GM10248 (cell line): Measurements from ENCODE around the gene SLC25A38.

Experiments
- CTCF ChIA-PET: fragments of 300-600 bp; sonication (Branson Sonifier 250); formaldehyde crosslinking; extraction: SDS; loops from one replicate; lab custom pipeline; 2021; ENCODE audit warnings: antibody characterized with exemption; lab: Yijun Ruan, JAX
- POLR2A ChIA-PET: fragments of 350-650 bp; sonication (Branson Sonifier 250); formaldehyde crosslinking; extraction: SDS; loops from one replicate; lab custom pipeline; 2020; ENCODE audit warnings: antibody characterized with exemption; lab: Yijun Ruan, JAX
- DNase-seq: peaks from one replicate; pipeline ENCODE4 v3.0.0; 2012; ENCODE audit errors: extremely low spot score
- TF ChIP-seq, protein P1 (sequence below): IDR thresholded peaks from 2 replicates; pipeline ENCODE4 v1.5.1; 2012; ENCODE audit warnings: mild to moderate bottlenecking, low read depth; ENCODE audit errors: extremely low read depth, missing control alignments, control extremely low read depth

SLC25A38 gene

GRCh38 chr3:39381432-39381831 is 1.7 kb upstream of the SLC25A38 start:
- DNase-seq: no peak
- CTCF ChIA-PET: no interaction called here
- TF ChIP-seq, protein P1, sequence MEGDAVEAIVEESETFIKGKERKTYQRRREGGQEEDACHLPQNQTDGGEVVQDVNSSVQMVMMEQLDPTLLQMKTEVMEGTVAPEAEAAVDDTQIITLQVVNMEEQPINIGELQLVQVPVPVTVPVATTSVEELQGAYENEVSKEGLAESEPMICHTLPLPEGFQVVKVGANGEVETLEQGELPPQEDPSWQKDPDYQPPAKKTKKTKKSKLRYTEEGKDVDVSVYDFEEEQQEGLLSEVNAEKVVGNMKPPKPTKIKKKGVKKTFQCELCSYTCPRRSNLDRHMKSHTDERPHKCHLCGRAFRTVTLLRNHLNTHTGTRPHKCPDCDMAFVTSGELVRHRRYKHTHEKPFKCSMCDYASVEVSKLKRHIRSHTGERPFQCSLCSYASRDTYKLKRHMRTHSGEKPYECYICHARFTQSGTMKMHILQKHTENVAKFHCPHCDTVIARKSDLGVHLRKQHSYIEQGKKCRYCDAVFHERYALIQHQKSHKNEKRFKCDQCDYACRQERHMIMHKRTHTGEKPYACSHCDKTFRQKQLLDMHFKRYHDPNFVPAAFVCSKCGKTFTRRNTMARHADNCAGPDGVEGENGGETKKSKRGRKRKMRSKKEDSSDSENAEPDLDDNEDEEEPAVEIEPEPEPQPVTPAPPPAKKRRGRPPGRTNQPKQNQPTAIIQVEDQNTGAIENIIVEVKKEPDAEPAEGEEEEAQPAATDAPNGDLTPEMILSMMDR: no peak
- POLR2A ChIA-PET: no interaction called here

DNA sequence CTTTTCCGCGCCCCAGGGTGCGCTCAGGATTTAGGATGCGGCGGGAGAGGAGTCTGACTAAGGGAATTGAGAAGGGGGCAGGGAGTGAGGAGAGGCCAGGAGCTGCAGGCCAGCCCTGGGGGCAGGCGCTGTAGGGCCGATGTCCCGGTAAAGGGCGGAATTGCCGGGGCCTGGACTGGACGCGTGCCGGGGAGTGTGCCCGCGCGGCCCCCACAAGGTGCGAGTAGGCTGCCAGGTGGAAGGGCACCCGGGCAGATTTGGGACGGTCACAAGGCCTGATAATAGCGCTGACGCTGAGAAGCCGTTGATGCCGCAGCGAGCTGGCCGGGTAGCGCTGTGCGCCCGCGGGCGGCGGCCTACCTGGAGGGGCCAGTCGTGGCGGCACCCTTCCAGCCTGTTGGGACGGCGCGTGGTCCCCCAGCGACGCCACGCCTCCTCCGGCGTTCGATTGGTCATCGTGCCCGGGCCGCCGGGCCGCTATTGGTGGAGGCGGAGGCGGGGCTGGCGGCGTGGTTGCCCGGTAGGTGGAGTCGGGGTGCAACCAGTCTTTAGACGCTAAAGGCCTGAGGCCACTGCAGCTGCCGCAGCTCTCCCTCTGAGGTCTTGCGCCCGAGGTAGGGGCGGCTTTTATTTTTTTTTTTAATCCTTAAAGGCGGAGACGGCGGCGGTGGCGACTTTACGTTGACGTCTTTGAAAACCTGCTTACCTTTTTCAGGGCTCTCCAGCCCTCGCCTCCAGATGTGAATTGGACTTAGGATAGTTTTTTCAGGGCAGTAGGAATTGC is 903 bp downstream of the SLC25A38 start:
- ChIA-PET POLR2A (interaction anchor here (0.9 to 1.3 kb wide), 4 partner anchors 11 to 89 kb away, joined by 4 to 6 read pairs (median 6); partner anchors contain the start of gene RPSA), CTCF (interaction anchor here (0.8 to 1.6 kb wide), 4 partner anchors 11 to 96 kb away, joined by 3 to 6 read pairs (median 4); no protein-coding TSS in a partner anchor)
- peak; percentile 98 for DNase-seq
- TF ChIP-seq, protein P1: no peak

DNA sequence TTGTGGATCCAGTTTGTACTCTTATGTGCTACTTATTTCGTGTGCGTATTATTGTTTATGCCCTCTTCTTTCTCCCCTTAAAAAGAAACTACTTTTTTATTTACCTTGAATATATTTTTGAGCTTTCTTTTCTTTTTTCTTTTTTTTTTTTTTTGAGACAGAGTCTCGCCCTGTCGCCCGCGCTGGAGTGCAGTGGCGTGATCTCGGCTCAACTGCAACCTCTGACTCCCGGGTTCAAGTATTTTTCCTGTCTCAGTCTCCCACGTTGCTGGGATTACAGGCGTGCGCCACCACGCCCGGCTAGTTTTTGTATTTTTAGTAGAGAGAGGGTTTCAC is 1.5 kb downstream of the SLC25A38 start:
- ChIA-PET POLR2A (interaction anchor here (0.9 to 1.3 kb wide), 4 partner anchors 11 to 90 kb away, joined by 4 to 6 read pairs (median 6); partner anchors contain the start of gene RPSA), CTCF (interaction anchor here (0.8 to 1.6 kb wide), 6 partner anchors 12 to 96 kb away, joined by 3 to 6 read pairs (median 3); no protein-coding TSS in a partner anchor)
- no peak for DNase-seq
- TF ChIP-seq, protein P1: no peak

DNA sequence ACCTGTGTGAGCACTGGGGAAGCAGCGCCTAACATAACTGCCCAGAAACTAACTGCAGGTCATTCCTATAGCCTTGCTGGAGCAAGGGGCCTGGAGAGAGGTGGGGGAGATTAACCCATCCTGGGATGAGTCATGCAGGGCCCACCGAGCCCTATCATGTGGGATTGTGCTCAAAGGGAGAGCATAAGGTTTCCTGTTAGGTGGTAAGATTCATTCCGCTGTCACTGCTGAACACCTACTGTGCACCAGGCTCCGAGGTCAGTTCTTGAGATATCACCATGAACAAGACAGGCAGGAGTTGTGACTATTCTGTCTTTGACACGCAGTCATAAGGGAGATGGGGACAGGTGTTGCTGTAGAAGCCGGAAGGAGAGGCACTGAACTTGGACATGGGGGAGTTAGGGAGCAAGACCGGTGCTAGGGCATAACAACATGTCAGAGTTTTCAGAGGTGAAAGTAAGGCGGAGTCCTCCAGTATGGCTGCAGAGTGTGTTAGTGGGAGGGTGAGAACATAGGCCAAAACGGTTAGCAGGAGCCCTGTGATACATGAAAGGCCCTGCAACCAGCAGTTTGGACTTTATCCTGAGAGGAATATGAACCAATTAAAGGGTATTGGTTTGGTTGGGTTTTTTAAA is 2.4 kb downstream of the SLC25A38 start:
- no peak for DNase-seq
- TF ChIP-seq, protein P1: no peak
- CTCF ChIA-PET: interaction anchor here (0.9 to 2.7 kb wide), 8 partner anchors 13 to 196 kb away, joined by 3 to 10 read pairs (median 4); partner anchors contain the start of gene RPSA
- POLR2A ChIA-PET: interaction anchor here (0.6 kb wide), 2 partner anchors 14 to 226 kb away, joined by 3 to 7 read pairs; no protein-coding TSS in a partner anchor

GRCh38 chr3:39386318-39386717 is 3.1 kb downstream of the SLC25A38 start:
- TF ChIP-seq, protein P1: no peak
- no peak for DNase-seq
- ChIA-PET POLR2A (interaction anchor here (0.8 kb wide), 1 partner anchor 19 kb away, joined by 4 read pairs; no protein-coding TSS in a partner anchor), CTCF (interaction anchor here (1.1 to 2.7 kb wide), 5 partner anchors 12 to 197 kb away, joined by 3 to 10 read pairs (median 6); partner anchors contain the start of gene RPSA)

DNA sequence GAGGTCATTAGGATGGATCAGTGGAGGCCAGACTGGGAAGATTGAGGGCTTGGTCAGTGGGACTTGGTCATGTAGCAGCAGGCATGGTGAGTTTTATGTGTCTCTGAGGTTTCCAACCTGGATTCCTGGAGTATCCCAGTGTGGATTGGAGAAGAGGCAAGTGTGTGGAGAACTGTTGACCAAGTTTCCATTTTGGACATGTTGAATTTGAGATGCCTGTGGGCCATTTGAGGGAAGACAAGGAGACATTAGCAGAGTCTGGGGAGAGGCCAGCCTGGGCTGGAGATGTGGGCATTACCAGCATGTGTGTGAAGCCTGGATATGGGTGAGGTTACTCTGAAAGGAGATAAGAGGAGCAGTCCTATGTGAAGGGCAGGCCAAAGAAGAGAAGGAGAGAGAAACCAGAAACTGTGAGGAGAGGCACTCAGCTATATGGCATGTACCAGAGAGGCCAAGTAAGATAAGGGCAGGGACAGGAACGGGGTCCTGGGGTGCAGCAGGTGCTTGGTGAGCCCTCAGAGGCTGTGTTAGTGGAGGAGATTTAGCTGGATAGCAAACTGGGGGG is 4.3 kb downstream of the SLC25A38 start:
- TF ChIP-seq, protein P1: no peak
- CTCF ChIA-PET: interaction anchor here (1.1 to 3.6 kb wide), 7 partner anchors 9 to 198 kb away, joined by 4 to 17 read pairs (median 7); partner anchors contain the start of gene RPSA
- POLR2A ChIA-PET: no interaction called here
- no peak for DNase-seq
